Stomach smooth muscle (tissue), 2 donors: ENCODE data around the gene KLF4.

Experiments
- H3K27ac ChIP-seq: one replicate; pipeline ENCODE4 v1.7.0; 2013; ENCODE audit warnings: mild to moderate bottlenecking, low read length, inconsistent platforms
- H3K27me3 ChIP-seq, 2 donors: one replicate each; pipeline ENCODE4 v1.7.0; 2013; ENCODE audit warnings: low read length in 2 of 2; ENCODE audit not compliant: insufficient read depth in 2 of 2, control insufficient read depth in 1 of 2
- H3K36me3 ChIP-seq, 2 donors: one replicate each; pipeline ENCODE4 v1.7.0; 2013; ENCODE audit warnings: low read length in 2 of 2; ENCODE audit not compliant: control insufficient read depth in 2 of 2, insufficient read depth in 2 of 2
- H3K4me1 ChIP-seq: one replicate; pipeline ENCODE4 v1.7.0; 2013; ENCODE audit warnings: low read length; ENCODE audit not compliant: control insufficient read depth, insufficient read depth
- H3K4me3 ChIP-seq, 2 donors: one replicate each; pipeline ENCODE4 v1.7.0; 2013; ENCODE audit warnings: low read length in 2 of 2
- H3K9ac ChIP-seq, 2 donors: one replicate each; pipeline ENCODE4 v1.7.0; 2013; ENCODE audit warnings: low read length in 2 of 2, mild to moderate bottlenecking in 1 of 2
- H3K9me3 ChIP-seq, 2 donors: one replicate each; pipeline ENCODE4 v1.7.0; 2013; ENCODE audit warnings: low read length in 2 of 2; ENCODE audit not compliant: control insufficient read depth in 2 of 2
- donor health status: healthy.
- donor health status: Pancreatic carcinoma.

KLF4 gene

GRCh38 chr9:107446491-107446890 is 43.1 kb downstream of the KLF4 start:
- no peaks in the 10 kb centered on the region for H3K9me3 ChIP-seq
- no peaks in the 10 kb centered on the region for H3K27me3 ChIP-seq
- no peaks in the 10 kb centered on the region for H3K36me3 ChIP-seq
- H3K27ac ChIP-seq: no peak overlapping the region
- no peak overlapping the region for H3K9ac ChIP-seq
- H3K4me3 ChIP-seq: no peak overlapping the region
- H3K4me1 ChIP-seq: no peaks in the 10 kb centered on the region

DNA sequence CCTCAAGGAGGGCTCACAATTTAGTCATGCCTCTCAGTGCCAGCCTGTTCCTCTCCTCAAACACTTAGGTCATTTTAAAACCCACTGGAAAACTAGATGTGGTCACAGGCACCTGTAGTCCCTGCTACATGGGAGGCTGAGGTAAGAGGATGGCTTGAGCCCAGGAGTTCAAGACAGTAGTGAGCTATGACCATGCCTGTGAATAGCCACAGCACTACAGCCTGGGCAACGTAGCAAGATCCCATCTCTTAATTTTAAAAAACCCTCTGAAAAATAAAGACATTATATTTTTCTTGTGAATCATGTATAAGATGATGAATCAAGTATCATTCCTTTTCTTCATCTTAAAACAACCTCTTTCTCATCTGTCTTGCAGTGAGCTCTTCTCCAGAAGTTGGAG is 45.8 kb downstream of the KLF4 start:
- H3K9ac ChIP-seq: no peak overlapping the region
- no peaks in the 10 kb centered on the region for H3K27me3 ChIP-seq
- no peak overlapping the region for H3K4me3 ChIP-seq
- H3K27ac ChIP-seq: no peak overlapping the region
- no peaks in the 10 kb centered on the region for H3K9me3 ChIP-seq
- H3K4me1 ChIP-seq: no peaks in the 10 kb centered on the region
- H3K36me3 ChIP-seq: no peaks in the 10 kb centered on the region

- Histone ChIP-seq H3K4me1 (no peaks in the 10 kb centered on the region), H3K36me3 (no peaks in the 10 kb centered on the region), H3K4me3 (no peak overlapping the region), H3K9me3 (no peaks in the 10 kb centered on the region), H3K27ac (no peak overlapping the region), H3K9ac (no peak overlapping the region), H3K27me3 (no peaks in the 10 kb centered on the region)
Observed at GRCh38 chr9:107439991-107440456, 49.5 kb downstream of the KLF4 start.

GRCh38 chr9:107438211-107439031 is 51.1 kb downstream of the KLF4 start:
- no peaks in the 10 kb centered on the region for H3K36me3 ChIP-seq
- H3K9me3 ChIP-seq: no peaks in the 10 kb centered on the region
- H3K9ac ChIP-seq: no peak overlapping the region
- H3K4me1 ChIP-seq: no peaks in the 10 kb centered on the region
- no peak overlapping the region for H3K4me3 ChIP-seq
- no peaks in the 10 kb centered on the region for H3K27me3 ChIP-seq
- no peak overlapping the region for H3K27ac ChIP-seq

GRCh38 chr9:107437716-107438115 is 51.9 kb downstream of the KLF4 start:
- Histone ChIP-seq H3K4me3 (no peak overlapping the region), H3K27me3 (no peaks in the 10 kb centered on the region)

GRCh38 chr9:107435415-107435814 is 54.2 kb downstream of the KLF4 start:
- Histone ChIP-seq H3K27me3 (no peaks in the 10 kb centered on the region), H3K9me3 (no peaks in the 10 kb centered on the region), H3K4me3 (no peak overlapping the region), H3K27ac (no peak overlapping the region), H3K36me3 (no peaks in the 10 kb centered on the region), H3K4me1 (no peaks in the 10 kb centered on the region), H3K9ac (no peak overlapping the region)

More at GRCh38 chr9:107437716-107438115, 51.9 kb downstream of the KLF4 start:
- Histone ChIP-seq H3K9ac (no peak overlapping the region), H3K36me3 (no peaks in the 10 kb centered on the region), H3K4me1 (no peaks in the 10 kb centered on the region), H3K27ac (no peak overlapping the region), H3K9me3 (no peaks in the 10 kb centered on the region)
